Fibroblast of lung (primary cell): ENCODE results near the gene FCER2. TPM values are rescaled to one million over a fixed set of nuclear protein-coding genes. Genes with fewer than 3 reads are reported as not detected.

ENCODE experiments used
- DNase-seq, 2 donors: peaks; one replicate each; pipeline versions ENCODE4 v3.0.0 to v3.0.0-alpha.2; 2010; ENCODE audit warnings: low read depth in 2 of 2
- H2AFZ ChIP-seq: 2 replicates; pipeline ENCODE4 v1.5.1; 2012; ENCODE audit warnings: low read length, control low read depth, inconsistent platforms
- H3K27ac ChIP-seq: 2 replicates; pipeline ENCODE4 v1.5.1; 2011; ENCODE audit warnings: low read length, control low read depth; ENCODE audit not compliant: insufficient read depth
- H3K27me3 ChIP-seq: 2 replicates; pipeline ENCODE4 v1.5.1; 2011; ENCODE audit warnings: mild to moderate bottlenecking, low read length; ENCODE audit not compliant: control insufficient read depth, insufficient read depth
- H3K36me3 ChIP-seq: 2 replicates; pipeline ENCODE4 v1.5.1; 2011; ENCODE audit warnings: low read length; ENCODE audit not compliant: control insufficient read depth, insufficient read depth
- H3K4me1 ChIP-seq: 2 replicates; pipeline ENCODE4 v1.5.1; 2011; ENCODE audit warnings: low read length; ENCODE audit not compliant: control insufficient read depth, insufficient read depth; ENCODE audit errors: extremely low read depth
- H3K4me2 ChIP-seq: 2 replicates; pipeline ENCODE4 v1.5.1; 2011; ENCODE audit warnings: low read length, control low read depth; ENCODE audit not compliant: insufficient read depth; ENCODE audit errors: extremely low read depth
- H3K4me3 ChIP-seq, 4 experiments: fragments of 200-600 bp in 1 of 4; sonication (generic) in 1 of 4; replicated peaks in 1 of 4; 2 replicates each; pipeline ENCODE4 v1.5.1; 2011 to 2016; ENCODE audit warnings: low read length in 4 of 4, low read depth in 3 of 4, mild to moderate bottlenecking in 3 of 4, control low read depth in 2 of 4, inconsistent platforms in 1 of 4, mixed read lengths in 1 of 4; ENCODE audit not compliant: insufficient read depth in 1 of 4; ENCODE audit errors: control extremely low read depth in 1 of 4
- H3K79me2 ChIP-seq: 2 replicates; pipeline ENCODE4 v1.5.1; 2012; ENCODE audit warnings: mild to moderate bottlenecking, low read length, inconsistent platforms; ENCODE audit not compliant: control insufficient read depth, insufficient read depth
- H3K9ac ChIP-seq: 2 replicates; pipeline ENCODE4 v1.5.1; 2011; ENCODE audit warnings: mild to moderate bottlenecking, low read length, control low read depth; ENCODE audit not compliant: insufficient read depth
- H3K9me3 ChIP-seq: 2 replicates; pipeline ENCODE4 v1.5.1; 2012; ENCODE audit warnings: low read depth, low read length; ENCODE audit not compliant: control insufficient read depth, insufficient read depth
- H4K20me1 ChIP-seq: 2 replicates; pipeline ENCODE4 v1.5.1; 2011; ENCODE audit warnings: low read length; ENCODE audit not compliant: control insufficient read depth, insufficient read depth; ENCODE audit errors: extremely low read depth
- EZH2 ChIP-seq: IDR thresholded peaks from 2 replicates; pipeline ENCODE4 v1.5.1; 2012; ENCODE audit warnings: low read length, control low read depth, mild to moderate bottlenecking; ENCODE audit errors: missing control alignments
- polyA plus RNA-seq, 2 donors: library from polyadenylated mRNA; depleted of rRNA in 1 of 2; stranded (reverse) in 1 of 2; unstranded in 1 of 2; fragments of >200 nt; gene quantifications; 2 replicates each; pipeline ENCODE4 v1.2.1, GENCODE V29; 2011 to 2012; ENCODE audit warnings: missing spikeins in 1 of 2
- total RNA-seq: library from RNA; depleted of rRNA; stranded (reverse); fragments of >200 nt; gene quantifications from 2 replicates; pipeline ENCODE4 v1.2.1, GENCODE V29; 2014
- TF ChIP-seq, protein P1 (sequence below), 2 donors: IDR thresholded peaks in 1 of 2; conservative IDR thresholded peaks in 1 of 2; 1 replicate in 1 of 2; 2 replicates in 1 of 2; pipeline ENCODE4 v1.5.1; 2011 to 2012; ENCODE audit warnings: low read length in 2 of 2, control low read depth in 1 of 2, inconsistent platforms in 1 of 2, low read depth in 1 of 2, mild to moderate bottlenecking in 1 of 2

The FCER2 gene
- total and polyA plus RNA-seq, 2 donors (not counting 1 experiment from before 2014, with no cell fraction given): not detected

DNA sequence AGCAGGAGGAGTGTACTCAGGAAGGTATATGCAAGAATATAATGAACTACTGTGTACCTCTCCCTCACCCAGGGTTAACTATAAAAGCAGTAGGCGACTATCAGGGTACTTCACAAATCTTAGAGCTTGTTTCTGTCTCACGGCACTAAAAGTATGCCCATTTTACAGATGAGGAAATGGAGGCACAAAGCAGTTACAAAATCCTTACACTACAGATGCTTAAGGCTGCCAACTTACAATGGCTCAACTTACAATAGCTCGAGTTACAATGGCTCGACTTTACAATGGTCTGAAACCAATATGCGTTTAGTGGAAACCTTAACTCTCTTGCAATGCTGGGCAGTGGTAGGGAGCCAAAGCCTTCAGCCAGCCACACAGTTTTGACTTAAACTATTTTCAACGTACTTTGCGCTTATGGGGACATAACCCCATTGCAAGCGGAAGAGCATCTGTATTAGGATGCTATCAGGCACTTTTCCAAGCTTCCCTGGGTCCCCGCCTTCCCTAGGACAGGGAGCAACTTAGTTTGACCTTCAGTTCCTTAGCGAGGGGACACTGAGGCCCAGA, 4.1 kb downstream of the FCER2 start:
- H3K4me1 ChIP-seq: no peaks in the 10 kb centered on the region
- H3K27me3 ChIP-seq: no peaks in the 10 kb centered on the region
- H3K4me3 ChIP-seq: no peak overlapping the region
- no peak overlapping the region for H3K27ac ChIP-seq
- H3K4me2 ChIP-seq: no peak overlapping the region
- no peaks in the 10 kb centered on the region for H3K79me2 ChIP-seq
- TF ChIP-seq EZH2: no peak
- TF ChIP-seq, protein P1, sequence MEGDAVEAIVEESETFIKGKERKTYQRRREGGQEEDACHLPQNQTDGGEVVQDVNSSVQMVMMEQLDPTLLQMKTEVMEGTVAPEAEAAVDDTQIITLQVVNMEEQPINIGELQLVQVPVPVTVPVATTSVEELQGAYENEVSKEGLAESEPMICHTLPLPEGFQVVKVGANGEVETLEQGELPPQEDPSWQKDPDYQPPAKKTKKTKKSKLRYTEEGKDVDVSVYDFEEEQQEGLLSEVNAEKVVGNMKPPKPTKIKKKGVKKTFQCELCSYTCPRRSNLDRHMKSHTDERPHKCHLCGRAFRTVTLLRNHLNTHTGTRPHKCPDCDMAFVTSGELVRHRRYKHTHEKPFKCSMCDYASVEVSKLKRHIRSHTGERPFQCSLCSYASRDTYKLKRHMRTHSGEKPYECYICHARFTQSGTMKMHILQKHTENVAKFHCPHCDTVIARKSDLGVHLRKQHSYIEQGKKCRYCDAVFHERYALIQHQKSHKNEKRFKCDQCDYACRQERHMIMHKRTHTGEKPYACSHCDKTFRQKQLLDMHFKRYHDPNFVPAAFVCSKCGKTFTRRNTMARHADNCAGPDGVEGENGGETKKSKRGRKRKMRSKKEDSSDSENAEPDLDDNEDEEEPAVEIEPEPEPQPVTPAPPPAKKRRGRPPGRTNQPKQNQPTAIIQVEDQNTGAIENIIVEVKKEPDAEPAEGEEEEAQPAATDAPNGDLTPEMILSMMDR (conservative IDR thresholded peaks at IDR 0.05 in 1 of 2, IDR thresholded peaks at IDR 0.05 in 1 of 2; ENCODE audit: low read depth in 1 of 2, low read length in 2 of 2): no peak
- no peaks in the 10 kb centered on the region for H4K20me1 ChIP-seq
- no peaks in the 10 kb centered on the region for H3K36me3 ChIP-seq
- DNase-seq: no peak
- no peak overlapping the region for H2AFZ ChIP-seq
- H3K9me3 ChIP-seq: no peaks in the 10 kb centered on the region
- no peak overlapping the region for H3K9ac ChIP-seq

DNA sequence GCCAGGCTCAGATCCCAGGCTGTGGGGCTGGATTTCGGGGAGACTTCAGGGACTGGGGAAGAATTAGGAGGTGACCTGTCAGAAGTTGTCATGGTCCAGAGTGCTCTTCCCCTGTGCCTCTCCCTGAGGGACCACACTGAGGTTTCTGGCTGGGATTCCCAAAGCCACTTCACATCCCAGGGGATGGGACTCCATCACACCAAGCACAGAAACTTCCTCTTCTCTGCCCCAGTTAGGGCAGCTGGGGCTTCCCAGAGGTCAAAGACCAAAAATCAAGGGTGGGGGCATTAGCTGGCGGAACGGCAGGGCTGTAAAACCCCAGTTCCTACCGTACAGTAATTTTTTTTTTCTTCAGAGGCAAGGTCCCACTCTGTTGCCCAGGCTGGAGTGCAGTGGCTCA, 7.4 kb downstream of the FCER2 start:
- no peaks in the 10 kb centered on the region for H3K79me2 ChIP-seq
- H3K9me3 ChIP-seq: no peaks in the 10 kb centered on the region
- H3K27me3 ChIP-seq: no peaks in the 10 kb centered on the region
- H3K4me2 ChIP-seq: no peak overlapping the region
- H3K4me1 ChIP-seq: no peaks in the 10 kb centered on the region
- no peak overlapping the region for H3K4me3 ChIP-seq
- no peaks in the 10 kb centered on the region for H3K36me3 ChIP-seq
- no peak overlapping the region for H2AFZ ChIP-seq
- DNase-seq: no peak
- no peaks in the 10 kb centered on the region for H4K20me1 ChIP-seq
- TF ChIP-seq, protein P1 (conservative IDR thresholded peaks at IDR 0.05 in 1 of 2, IDR thresholded peaks at IDR 0.05 in 1 of 2; ENCODE audit: low read depth in 1 of 2, low read length in 2 of 2): no peak
- TF ChIP-seq EZH2: no peak
- H3K9ac ChIP-seq: no peak overlapping the region
- no peak overlapping the region for H3K27ac ChIP-seq

DNA sequence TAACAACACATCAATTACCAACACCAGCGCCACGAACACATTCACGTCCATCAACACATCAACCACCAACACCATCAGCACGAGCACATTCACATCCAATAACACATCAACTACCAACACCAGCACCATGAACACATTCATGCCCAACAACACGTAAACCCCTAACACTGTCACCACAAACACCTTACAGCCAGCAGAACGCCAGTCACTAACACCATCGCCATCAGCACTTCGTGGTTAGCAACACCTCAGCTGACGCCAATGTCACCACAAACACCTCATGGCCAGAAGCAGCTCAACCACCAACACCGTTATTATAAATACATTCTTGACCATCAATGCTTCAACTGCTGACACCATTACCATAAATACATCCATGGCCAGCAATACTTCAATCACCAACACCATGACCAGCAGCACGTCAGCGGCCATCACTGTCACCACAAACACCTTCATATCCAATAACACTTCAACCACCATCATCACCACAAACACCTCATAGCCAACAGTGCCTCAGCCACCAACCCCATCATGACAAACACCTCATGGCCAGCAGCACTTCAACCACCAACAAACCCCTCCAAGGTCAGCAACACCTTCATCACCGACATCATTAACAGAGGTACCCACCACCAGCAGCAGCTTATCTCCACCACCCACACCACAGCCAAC, 9.4 kb downstream of the FCER2 start:
- no peak for DNase-seq
- Histone ChIP-seq H3K4me3 (no peak overlapping the region), H3K9ac (no peak overlapping the region), H4K20me1 (no peaks in the 10 kb centered on the region), H3K79me2 (no peaks in the 10 kb centered on the region), H3K27ac (no peak overlapping the region), H3K4me2 (no peak overlapping the region), H3K9me3 (no peaks in the 10 kb centered on the region), H3K4me1 (no peaks in the 10 kb centered on the region), H3K36me3 (no peaks in the 10 kb centered on the region), H2AFZ (no peak overlapping the region), H3K27me3 (no peaks in the 10 kb centered on the region)
- TF ChIP-seq EZH2: no peak
- TF ChIP-seq, protein P1 (conservative IDR thresholded peaks at IDR 0.05 in 1 of 2, IDR thresholded peaks at IDR 0.05 in 1 of 2; ENCODE audit: low read depth in 1 of 2, low read length in 2 of 2): no peak
